Aorta (tissue), 5 donors: ENCODE results near the gene OTOR. TPM values are rescaled to one million over a fixed set of nuclear protein-coding genes. Genes with fewer than 3 reads are reported as not detected.

Experiments used
- ATAC-seq: fragments of 200-7000 bp; cut with Tn5 transposase; one replicate; pipeline ENCODE4 v1.9.1; 2022; ENCODE audit warnings: moderate library complexity; ENCODE audit not compliant: low FRiP score
- DNase-seq, 2 donors: peaks; one replicate each; pipeline ENCODE4 v3.0.0-alpha.2; 2020
- H3K27ac ChIP-seq, 2 donors: one replicate each; pipeline ENCODE4 v1.5.1; 2013; ENCODE audit warnings: low read length in 2 of 2, mild to moderate bottlenecking in 2 of 2, moderate library complexity in 2 of 2, control low read depth in 1 of 2, inconsistent platforms in 1 of 2, low read depth in 1 of 2
- H3K27me3 ChIP-seq, 2 donors: one replicate each; pipeline ENCODE4 v1.6.1; 2013; ENCODE audit warnings: control low read depth in 1 of 2, low read length in 1 of 2, mild to moderate bottlenecking in 1 of 2, moderate library complexity in 1 of 2; ENCODE audit not compliant: insufficient read depth in 2 of 2, control insufficient read depth in 1 of 2
- H3K36me3 ChIP-seq, 2 donors: one replicate each; pipeline ENCODE4 v1.6.1; 2013; ENCODE audit warnings: control low read depth in 1 of 2, low read length in 1 of 2, mild to moderate bottlenecking in 1 of 2; ENCODE audit not compliant: insufficient read depth in 2 of 2, control insufficient read depth in 1 of 2
- H3K4me1 ChIP-seq, 2 donors: one replicate each; pipeline ENCODE4 v1.6.1; 2013; ENCODE audit warnings: low read length in 2 of 2, control low read depth in 1 of 2, mild to moderate bottlenecking in 1 of 2, moderate library complexity in 1 of 2; ENCODE audit not compliant: insufficient read depth in 2 of 2, control insufficient read depth in 1 of 2
- H3K4me3 ChIP-seq, 2 donors: one replicate each; pipeline ENCODE4 v1.5.1; 2013; ENCODE audit warnings: low read length in 2 of 2, control low read depth in 1 of 2, mild to moderate bottlenecking in 1 of 2
- H3K9me3 ChIP-seq: one replicate; pipeline ENCODE4 v1.6.1; 2013; ENCODE audit warnings: mild to moderate bottlenecking, low read length; ENCODE audit not compliant: control insufficient read depth
- WGBS, 2 donors: extraction: QIAGEN DNeasy Blood & Tissue Kit; methylation state at CpG; one replicate each; pipeline ENCODE4 v1.1.7; 2013; 5-methylcytosine and 5-hydroxymethylcytosine counted together
- intact Hi-C, 2 donors: fragments of 100-400 bp; cut with DNase I; formaldehyde crosslinking; loops; one replicate each; pipeline versions ENCODE4 v1.14.2 to v1.15.0; 2022
- polyA plus RNA-seq, 2 donors: library from polyadenylated mRNA; stranded (reverse); fragments of 200-250 nt; gene quantifications; one replicate each; pipeline ENCODE4 v1.2.3, GENCODE V29; 2013
- total RNA-seq, 2 donors: library from RNA; stranded (reverse); fragmentation: NEBNext Ultra II Directional; extraction: Animal tissue kit (Norgen Biotek cat#: 25700); gene quantifications; one replicate each; pipeline ENCODE4 v1.2.1, GENCODE V29; 2021
- donor health status: healthy with polysubstance abuse.
- donor health status: Bipolar disorder and iron deficiency.
- donor health status: DM: no; HTN: no; CAD: no.
- donor health status: DM: no; HTN: no; CAD: no.
- donor health status: DM: yes; HTN: yes; CAD: no.

OTOR gene
- total and polyA plus RNA-seq, 4 donors: not detected

DNA sequence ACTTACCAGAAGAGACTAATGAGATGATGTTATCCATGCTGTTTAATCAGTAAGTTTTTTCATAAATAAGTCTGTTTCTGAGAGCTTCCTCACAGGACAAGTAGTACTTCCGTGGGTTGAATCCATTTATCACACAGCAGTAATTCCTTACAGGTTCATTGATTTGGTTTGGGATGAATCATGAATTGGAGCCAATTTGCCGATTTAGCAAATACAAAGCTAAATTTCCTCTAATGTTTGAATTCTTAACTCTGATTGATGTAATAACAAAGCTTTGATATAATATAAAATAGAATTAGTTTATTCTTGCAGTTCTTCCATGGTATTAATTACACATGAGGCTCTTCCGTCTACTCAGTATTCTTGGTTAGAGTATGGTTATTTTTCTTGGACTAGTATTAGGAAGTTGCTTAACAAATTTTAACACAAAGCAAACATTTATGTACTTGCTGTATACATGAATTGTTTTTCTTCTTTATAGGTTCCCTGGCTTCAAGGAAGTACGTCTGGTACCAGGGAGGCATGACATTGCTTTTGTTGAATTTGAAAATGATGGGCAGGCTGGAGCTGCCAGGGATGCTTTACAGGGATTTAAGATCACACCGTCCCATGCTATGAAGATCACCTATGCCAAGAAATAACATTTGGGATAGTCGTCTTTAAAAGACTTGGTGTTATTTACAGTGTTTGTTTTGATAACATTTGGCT is 7.6 kb upstream of the OTOR start:
- Histone ChIP-seq H3K27ac (no peak overlapping the region), H3K36me3 (peaks cover 0 to 4% of the 10 kb centered on the region in 2 donors), H3K9me3 (no peaks in the 10 kb centered on the region), H3K4me1 (no peaks in the 10 kb centered on the region), H3K27me3 (no peaks in the 10 kb centered on the region), H3K4me3 (no peak overlapping the region)
- intact Hi-C loops: no loop called here
- no peak for DNase-seq
- ATAC-seq: no peak
- WGBS, 2 donors: 64 to 67% methylated on average over 6 of the region's 6 CpGs

GRCh38 chr20:16744178-16744807 is 3.9 kb upstream of the OTOR start:
- Histone ChIP-seq H3K36me3 (no peaks in the 10 kb centered on the region), H3K4me3 (no peak overlapping the region), H3K4me1 (no peaks in the 10 kb centered on the region), H3K9me3 (no peaks in the 10 kb centered on the region), H3K27ac (no peak overlapping the region), H3K27me3 (no peaks in the 10 kb centered on the region)
- intact Hi-C loops: no loop called here
- 67 to 72% methylated on average over 3 of the region's 3 CpGs for WGBS, 2 donors
- ATAC-seq (no peak), DNase-seq (no peak)

GRCh38 chr20:16745204-16745603 is 3.0 kb upstream of the OTOR start:
- Histone ChIP-seq H3K27me3 (no peaks in the 10 kb centered on the region), H3K9me3 (no peaks in the 10 kb centered on the region), H3K36me3 (no peaks in the 10 kb centered on the region), H3K4me1 (no peaks in the 10 kb centered on the region), H3K4me3 (no peak overlapping the region), H3K27ac (no peak overlapping the region)
- no peak for ATAC-seq
- intact Hi-C loops: no loop called here
- no peak for DNase-seq
- 73% methylated on average over 5 of the region's 5 CpGs for WGBS, 2 donors

DNA sequence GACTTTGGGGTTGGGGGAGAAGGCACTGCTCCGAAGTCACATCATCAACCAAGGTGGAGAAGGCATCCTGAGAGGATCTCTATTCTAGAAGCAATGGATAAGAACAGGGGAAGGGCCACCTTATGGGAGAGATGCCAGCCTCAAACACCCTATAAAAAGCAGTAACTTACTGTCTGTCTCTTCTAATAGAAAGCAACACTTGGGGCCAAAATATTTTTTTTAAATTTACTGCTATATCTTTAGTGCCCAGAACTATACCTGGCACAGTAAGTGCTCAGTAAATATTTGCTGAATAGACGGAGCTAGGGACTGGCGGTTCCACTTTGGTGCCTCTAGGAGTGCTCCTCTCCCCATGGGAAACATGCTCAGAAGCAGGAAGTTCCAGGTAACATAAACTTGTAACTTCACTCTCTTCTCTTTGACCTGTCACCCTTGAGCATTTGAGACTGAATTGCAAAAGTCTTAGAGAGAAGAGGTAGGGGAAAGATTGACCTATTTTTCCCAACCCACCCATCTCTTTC is 807 bp upstream of the OTOR start:
- Histone ChIP-seq H3K27ac (no peak overlapping the region), H3K27me3 (no peaks in the 10 kb centered on the region), H3K4me3 (no peak overlapping the region), H3K36me3 (no peaks in the 10 kb centered on the region), H3K4me1 (no peaks in the 10 kb centered on the region), H3K9me3 (no peaks in the 10 kb centered on the region)
- intact Hi-C loops: no loop called here
- ATAC-seq: no peak
- WGBS, 2 donors: 57 to 62% methylated on average over 3 of the region's 3 CpGs
- no peak for DNase-seq

GRCh38 chr20:16749573-16749972 is 1.4 kb downstream of the OTOR start:
- no peaks in the 10 kb centered on the region for H3K4me1 ChIP-seq
- H3K9me3 ChIP-seq: no peaks in the 10 kb centered on the region
- 48 to 55% methylated on average over 11 of the region's 11 CpGs for WGBS, 2 donors
- no peaks in the 10 kb centered on the region for H3K27me3 ChIP-seq
- no peak for ATAC-seq
- no peak overlapping the region for H3K4me3 ChIP-seq
- no peak overlapping the region for H3K27ac ChIP-seq
- intact Hi-C loops: no loop called here
- no peak for DNase-seq
- H3K36me3 ChIP-seq: no peaks in the 10 kb centered on the region

GRCh38 chr20:16752082-16752481 is 3.9 kb downstream of the OTOR start:
- Histone ChIP-seq H3K36me3 (no peaks in the 10 kb centered on the region), H3K9me3 (no peaks in the 10 kb centered on the region), H3K27me3 (no peaks in the 10 kb centered on the region), H3K4me1 (no peaks in the 10 kb centered on the region), H3K27ac (no peak overlapping the region), H3K4me3 (no peak overlapping the region)
- intact Hi-C loops: loop anchor here in 1 of 2 donors (10.0 kb wide), 1 partner anchor 237 kb away; no protein-coding TSS in a partner anchor
- 70 to 71% methylated on average over 1 of the region's 1 CpG for WGBS, 2 donors
- DNase-seq (no peak), ATAC-seq (no peak)

DNA sequence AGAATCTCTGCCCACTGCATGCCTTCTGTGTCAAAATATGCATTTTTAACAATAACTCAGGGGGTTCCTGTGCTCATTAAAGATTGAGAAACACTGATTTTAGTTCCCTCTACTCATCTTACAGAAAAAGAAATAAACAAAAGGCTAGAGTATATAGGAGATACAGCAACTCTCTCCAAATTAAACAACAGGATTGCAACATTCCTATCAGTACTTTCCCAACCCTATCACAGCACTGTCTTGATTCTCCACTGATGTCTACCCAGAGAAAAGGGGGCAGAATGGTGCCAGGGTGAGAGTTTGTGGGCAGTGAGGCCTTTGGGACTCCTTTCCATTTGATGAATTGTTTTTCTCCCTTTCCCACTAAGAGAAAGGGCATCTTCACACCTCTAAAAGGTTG is 4.7 kb downstream of the OTOR start:
- Histone ChIP-seq H3K4me1 (no peaks in the 10 kb centered on the region), H3K27me3 (no peaks in the 10 kb centered on the region), H3K4me3 (no peak overlapping the region), H3K9me3 (no peaks in the 10 kb centered on the region), H3K36me3 (no peaks in the 10 kb centered on the region), H3K27ac (no peak overlapping the region)
- no peak for ATAC-seq
- no peak for DNase-seq
- intact Hi-C loops: loop anchor here in 1 of 2 donors (10.0 kb wide), 1 partner anchor 238 kb away; no protein-coding TSS in a partner anchor

- intact Hi-C loops: loop anchor here in 1 of 2 donors (10.0 kb wide), 1 partner anchor 244 kb away; no protein-coding TSS in a partner anchor
- Histone ChIP-seq H3K36me3 (no peaks in the 10 kb centered on the region), H3K27me3 (no peaks in the 10 kb centered on the region), H3K27ac (no peak overlapping the region), H3K9me3 (no peaks in the 10 kb centered on the region), H3K4me3 (no peak overlapping the region), H3K4me1 (no peaks in the 10 kb centered on the region)
- DNase-seq (no peak), ATAC-seq (no peak)
- WGBS, 2 donors: 57 to 64% methylated on average over 2 of the region's 2 CpGs
Observed at GRCh38 chr20:16758454-16759180, 10.5 kb downstream of the OTOR start.
